B cell (primary cell): ENCODE data around the gene GNAT2.

Source experiments
- EZH2 ChIP-seq: IDR thresholded peaks from 2 replicates; pipeline ENCODE4 v1.6.1; 2012; ENCODE audit warnings: borderline replicate concordance, low read depth, mild to moderate bottlenecking, moderate library complexity, low read length; ENCODE audit not compliant: insufficient read depth, poor library complexity, severe bottlenecking
- TF ChIP-seq, protein P1 (sequence below): fragments of 200-600 bp; IDR thresholded peaks from one replicate; pipeline ENCODE4 v1.8.0; 2022; ENCODE audit warnings: antibody characterized with exemption, mild to moderate bottlenecking

DNA sequence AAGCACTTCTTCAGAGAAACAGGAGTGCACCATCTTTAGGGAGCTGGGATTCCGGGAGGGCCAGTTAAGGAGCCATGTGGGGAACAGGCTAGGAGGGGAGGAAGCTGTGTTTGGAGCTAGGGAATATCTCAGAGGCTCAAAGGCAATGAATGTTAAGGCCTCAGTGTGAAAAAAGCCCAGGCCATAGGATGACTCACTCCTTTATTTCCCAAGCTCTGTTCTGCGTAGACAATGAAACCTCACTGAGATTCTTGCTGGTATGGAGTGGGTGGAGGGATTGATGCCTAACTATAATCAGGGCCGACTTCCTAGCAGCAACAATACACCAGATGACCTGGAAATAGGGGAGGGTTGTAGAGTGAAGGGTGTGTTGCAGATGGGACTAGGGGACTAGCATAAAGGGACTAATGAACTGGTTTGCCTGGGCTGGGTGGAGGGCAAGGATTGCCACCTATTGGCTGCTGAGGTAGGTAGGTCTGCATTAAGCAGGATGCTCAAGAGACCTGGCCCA lies 2.1 kb downstream of the GNAT2 start:
- TF ChIP-seq, protein P1, sequence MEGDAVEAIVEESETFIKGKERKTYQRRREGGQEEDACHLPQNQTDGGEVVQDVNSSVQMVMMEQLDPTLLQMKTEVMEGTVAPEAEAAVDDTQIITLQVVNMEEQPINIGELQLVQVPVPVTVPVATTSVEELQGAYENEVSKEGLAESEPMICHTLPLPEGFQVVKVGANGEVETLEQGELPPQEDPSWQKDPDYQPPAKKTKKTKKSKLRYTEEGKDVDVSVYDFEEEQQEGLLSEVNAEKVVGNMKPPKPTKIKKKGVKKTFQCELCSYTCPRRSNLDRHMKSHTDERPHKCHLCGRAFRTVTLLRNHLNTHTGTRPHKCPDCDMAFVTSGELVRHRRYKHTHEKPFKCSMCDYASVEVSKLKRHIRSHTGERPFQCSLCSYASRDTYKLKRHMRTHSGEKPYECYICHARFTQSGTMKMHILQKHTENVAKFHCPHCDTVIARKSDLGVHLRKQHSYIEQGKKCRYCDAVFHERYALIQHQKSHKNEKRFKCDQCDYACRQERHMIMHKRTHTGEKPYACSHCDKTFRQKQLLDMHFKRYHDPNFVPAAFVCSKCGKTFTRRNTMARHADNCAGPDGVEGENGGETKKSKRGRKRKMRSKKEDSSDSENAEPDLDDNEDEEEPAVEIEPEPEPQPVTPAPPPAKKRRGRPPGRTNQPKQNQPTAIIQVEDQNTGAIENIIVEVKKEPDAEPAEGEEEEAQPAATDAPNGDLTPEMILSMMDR, result no peak
- no peak for TF ChIP-seq EZH2
